H1 (cell line): ENCODE measurements around the gene IDI2.

ENCODE experiments used
- ATF3 ChIP-seq: IDR thresholded peaks from 2 replicates; pipeline ENCODE4 v1.6.1; 2011; ENCODE audit warnings: low read depth, mild to moderate bottlenecking, low read length; ENCODE audit not compliant: insufficient read depth
- CBX8 ChIP-seq: fragments of 300-800, 300-1000 bp; sonication (generic); IDR thresholded peaks from 2 replicates; pipeline ENCODE4 v1.7.1; 2016; ENCODE audit warnings: low read depth, low read length, borderline replicate concordance
- CEBPB ChIP-seq: IDR thresholded peaks from 2 replicates; pipeline ENCODE4 v1.6.1; 2012; ENCODE audit warnings: low read depth, low read length
- EGR1 ChIP-seq: IDR thresholded peaks from 2 replicates; pipeline ENCODE4 v1.6.1; 2011; ENCODE audit warnings: low read depth, low read length, borderline replicate concordance
- EZH2 ChIP-seq: fragments of 200-600 bp; sonication (generic); IDR thresholded peaks from 2 replicates; pipeline ENCODE4 v1.7.1; 2012; ENCODE audit warnings: low read depth, mild to moderate bottlenecking, moderate library complexity, low read length, inconsistent platforms; ENCODE audit not compliant: severe bottlenecking
- NRF1 ChIP-seq: IDR thresholded peaks from 2 replicates; pipeline ENCODE4 v1.6.1; 2011; ENCODE audit warnings: mild to moderate bottlenecking, low read depth, low read length, improper control_type of control experiment
- POLR2A ChIP-seq, 2 experiments: IDR thresholded peaks; 1 replicate in 1 of 2; 2 replicates in 1 of 2; pipeline ENCODE4 v1.6.1; 2011; ENCODE audit warnings: low read depth in 2 of 2, low read length in 2 of 2, mild to moderate bottlenecking in 2 of 2; ENCODE audit errors: control extremely low read depth in 1 of 2
- YY1 ChIP-seq: IDR thresholded peaks from 2 replicates; pipeline ENCODE4 v1.6.1; 2011; ENCODE audit warnings: low read depth, mild to moderate bottlenecking, low read length
- ZNF274 ChIP-seq: IDR thresholded peaks from 2 replicates; pipeline ENCODE4 v1.7.0; 2012; ENCODE audit warnings: low read length, borderline replicate concordance; ENCODE audit errors: extremely low read depth
- TF ChIP-seq, protein P1 (sequence below), 3 experiments: IDR thresholded peaks; 1 replicate in 2 of 3; 2 replicates in 1 of 3; pipeline versions ENCODE4 v1.5.1 to v1.6.1; 2011; ENCODE audit warnings: low read length in 3 of 3, mild to moderate bottlenecking in 3 of 3, inconsistent platforms in 2 of 3, low read depth in 1 of 3, moderate library complexity in 1 of 3; ENCODE audit not compliant: insufficient read depth in 1 of 3; ENCODE audit errors: control extremely low read depth in 1 of 3

DNA sequence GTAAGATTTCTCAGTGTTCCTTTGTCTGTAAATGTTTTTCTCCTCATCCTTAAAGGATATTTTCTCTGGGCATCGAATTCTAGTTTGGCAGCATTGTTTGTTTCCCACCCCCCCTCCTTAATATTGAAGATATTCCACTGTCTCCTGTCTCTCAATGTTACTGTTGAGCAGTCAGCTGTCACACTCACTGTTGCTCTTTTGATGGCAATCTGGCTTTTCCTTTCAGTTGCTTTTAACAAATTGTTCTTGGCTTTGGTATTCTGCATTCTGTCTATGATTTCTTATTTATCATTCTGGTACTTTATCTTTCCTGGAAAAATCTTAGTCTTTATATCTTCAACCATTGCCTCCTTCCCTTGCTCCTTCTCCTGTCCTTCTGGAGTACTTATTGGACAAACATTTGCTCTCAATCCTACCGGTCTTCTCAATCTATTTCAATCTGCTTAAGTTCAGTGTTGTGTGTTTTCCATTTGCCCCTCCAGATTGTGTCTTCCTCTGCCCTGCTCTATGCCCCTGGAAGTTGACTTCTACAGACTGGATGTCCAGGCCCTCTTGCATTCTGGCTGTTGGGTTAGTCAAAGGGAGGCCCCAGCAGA lies 46.7 kb downstream of the IDI2 start:
- TF ChIP-seq CEBPB (no peak), EGR1 (no peak), YY1 (no peak), ATF3 (no peak), CBX8 (no peak), NRF1 (no peak), EZH2 (no peak), ZNF274 (no peak), POLR2A (IDR thresholded peaks at IDR 0.05; ENCODE audit: control extremely low read depth in 1 of 2, low read depth in 2 of 2, low read length in 2 of 2) (no peak)
- TF ChIP-seq, protein P1, sequence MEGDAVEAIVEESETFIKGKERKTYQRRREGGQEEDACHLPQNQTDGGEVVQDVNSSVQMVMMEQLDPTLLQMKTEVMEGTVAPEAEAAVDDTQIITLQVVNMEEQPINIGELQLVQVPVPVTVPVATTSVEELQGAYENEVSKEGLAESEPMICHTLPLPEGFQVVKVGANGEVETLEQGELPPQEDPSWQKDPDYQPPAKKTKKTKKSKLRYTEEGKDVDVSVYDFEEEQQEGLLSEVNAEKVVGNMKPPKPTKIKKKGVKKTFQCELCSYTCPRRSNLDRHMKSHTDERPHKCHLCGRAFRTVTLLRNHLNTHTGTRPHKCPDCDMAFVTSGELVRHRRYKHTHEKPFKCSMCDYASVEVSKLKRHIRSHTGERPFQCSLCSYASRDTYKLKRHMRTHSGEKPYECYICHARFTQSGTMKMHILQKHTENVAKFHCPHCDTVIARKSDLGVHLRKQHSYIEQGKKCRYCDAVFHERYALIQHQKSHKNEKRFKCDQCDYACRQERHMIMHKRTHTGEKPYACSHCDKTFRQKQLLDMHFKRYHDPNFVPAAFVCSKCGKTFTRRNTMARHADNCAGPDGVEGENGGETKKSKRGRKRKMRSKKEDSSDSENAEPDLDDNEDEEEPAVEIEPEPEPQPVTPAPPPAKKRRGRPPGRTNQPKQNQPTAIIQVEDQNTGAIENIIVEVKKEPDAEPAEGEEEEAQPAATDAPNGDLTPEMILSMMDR (IDR thresholded peaks at IDR 0.05; ENCODE audit: control extremely low read depth in 1 of 3, insufficient read depth in 1 of 3, low read depth in 1 of 3, low read length in 3 of 3): no peak
